H9 (cell line): Measurements from ENCODE around the gene DEDD2. TPM values are rescaled to one million over a fixed set of nuclear protein-coding genes. Genes with fewer than 3 reads are reported as not detected.
A peak's percentile ranks its signal among the peaks of the same experiment; 100 is the strongest.

Experiments used
- DNase-seq: peaks from one replicate; pipeline ENCODE4 v3.0.0-alpha.2; 2017
- H2AFZ ChIP-seq: one replicate; pipeline ENCODE4 v1.6.1; 2013; ENCODE audit warnings: mild to moderate bottlenecking, low read length, control low read depth, moderate library complexity
- H2AK5ac ChIP-seq: 2 replicates; pipeline ENCODE4 v1.6.1; 2013; ENCODE audit warnings: low read length, control low read depth, mixed read lengths; ENCODE audit not compliant: insufficient read length
- H2BK120ac ChIP-seq: one replicate; pipeline ENCODE4 v1.6.1; 2013; ENCODE audit warnings: low read depth, mild to moderate bottlenecking, low read length, control low read depth, inconsistent platforms; ENCODE audit not compliant: poor library complexity, severe bottlenecking
- H2BK12ac ChIP-seq: 2 replicates; pipeline ENCODE4 v1.6.1; 2013; ENCODE audit warnings: low read length, control low read depth, mixed read lengths, low read depth; ENCODE audit not compliant: insufficient read length
- H2BK15ac ChIP-seq: 2 replicates; pipeline ENCODE4 v1.6.1; 2013; ENCODE audit warnings: low read depth, low read length, control low read depth
- H2BK20ac ChIP-seq: one replicate; pipeline ENCODE4 v1.6.1; 2013; ENCODE audit warnings: low read depth, mild to moderate bottlenecking, low read length, control low read depth, inconsistent platforms; ENCODE audit not compliant: poor library complexity, severe bottlenecking
- H2BK5ac ChIP-seq: 2 replicates; pipeline ENCODE4 v1.6.1; 2013; ENCODE audit warnings: low read length, control low read depth, mixed read lengths; ENCODE audit not compliant: insufficient read length
- H3K14ac ChIP-seq: 2 replicates; pipeline ENCODE4 v1.6.1; 2013; ENCODE audit warnings: low read length, control low read depth; ENCODE audit not compliant: insufficient read depth
- H3K18ac ChIP-seq: 2 replicates; pipeline ENCODE4 v1.6.1; 2013; ENCODE audit warnings: low read depth, mild to moderate bottlenecking, mixed read lengths, low read length, control low read depth; ENCODE audit not compliant: insufficient read length
- H3K23ac ChIP-seq: 2 replicates; pipeline ENCODE4 v1.6.1; 2013; ENCODE audit warnings: low read length, control low read depth, mixed read lengths, low read depth; ENCODE audit not compliant: insufficient read length
- H3K23me2 ChIP-seq: 2 replicates; pipeline ENCODE4 v1.6.1; 2013; ENCODE audit warnings: low read depth, mild to moderate bottlenecking, mixed read lengths, low read length, control low read depth; ENCODE audit not compliant: insufficient read length, poor library complexity, severe bottlenecking
- H3K27ac ChIP-seq: 2 replicates; pipeline ENCODE4 v1.5.1; 2013; ENCODE audit warnings: low read length, control low read depth, mixed read lengths, low read depth; ENCODE audit not compliant: insufficient read length
- H3K27me3 ChIP-seq: 2 replicates; pipeline ENCODE4 v1.6.1; 2013; ENCODE audit warnings: low read length, control low read depth, inconsistent platforms; ENCODE audit not compliant: insufficient read depth
- H3K4ac ChIP-seq: 2 replicates; pipeline ENCODE4 v1.6.1; 2013; ENCODE audit warnings: low read depth, mild to moderate bottlenecking, control low read depth, inconsistent platforms, low read length, moderate library complexity
- H3K4me1 ChIP-seq: 2 replicates; pipeline ENCODE4 v1.6.1; 2013; ENCODE audit warnings: low read length, control low read depth, inconsistent platforms; ENCODE audit not compliant: insufficient read depth
- H3K4me2 ChIP-seq: 2 replicates; pipeline ENCODE4 v1.6.1; 2013; ENCODE audit warnings: low read length, control low read depth, mixed read lengths; ENCODE audit not compliant: insufficient read length, insufficient read depth
- H3K56ac ChIP-seq: 2 replicates; pipeline ENCODE4 v1.6.1; 2013; ENCODE audit warnings: low read depth, mild to moderate bottlenecking, mixed read lengths, low read length, control low read depth; ENCODE audit not compliant: insufficient read length
- H3K79me1 ChIP-seq: 2 replicates; pipeline ENCODE4 v1.6.1; 2013; ENCODE audit warnings: low read depth, mild to moderate bottlenecking, moderate library complexity, low read length, control low read depth, inconsistent platforms; ENCODE audit not compliant: insufficient read depth, poor library complexity, severe bottlenecking
- H3K79me2 ChIP-seq: 2 replicates; pipeline ENCODE4 v1.6.1; 2013; ENCODE audit warnings: low read length, control low read depth, inconsistent platforms; ENCODE audit not compliant: insufficient read depth
- H3K9ac ChIP-seq: 2 replicates; pipeline ENCODE4 v1.6.1; 2013; ENCODE audit warnings: low read length, control low read depth, mixed read lengths; ENCODE audit not compliant: insufficient read length; ENCODE audit errors: extremely low read depth
- H3K9me3 ChIP-seq: one replicate; pipeline ENCODE4 v1.6.1; 2013; ENCODE audit warnings: low read depth, low read length, inconsistent platforms; ENCODE audit not compliant: control insufficient read depth
- H3T11ph ChIP-seq: one replicate; pipeline ENCODE4 v1.6.1; 2013; ENCODE audit warnings: mild to moderate bottlenecking, low read length, control low read depth, inconsistent platforms
- H4K20me1 ChIP-seq: one replicate; pipeline ENCODE4 v1.6.1; 2013; ENCODE audit not compliant: control insufficient read depth, insufficient read length, insufficient read depth
- H4K5ac ChIP-seq: 2 replicates; pipeline ENCODE4 v1.6.1; 2013; ENCODE audit warnings: low read depth, mild to moderate bottlenecking, mixed read lengths, low read length, control low read depth; ENCODE audit not compliant: insufficient read length
- H4K8ac ChIP-seq: replicated peaks from 2 replicates; pipeline ENCODE4 v1.6.1; 2013; ENCODE audit warnings: low read length, control low read depth, mixed read lengths, low read depth; ENCODE audit not compliant: insufficient read length
- H4K91ac ChIP-seq: 2 replicates; pipeline ENCODE4 v1.6.1; 2013; ENCODE audit warnings: low read depth, mild to moderate bottlenecking, moderate library complexity, mixed read lengths, low read length, control low read depth; ENCODE audit not compliant: insufficient read length
- H3K27ac Mint-ChIP-seq, 3 experiments: 2 replicates in 2 of 3; 3 replicates in 1 of 3; pipeline ENCODE4 v1.8.0; 2020 to 2021; ENCODE audit warnings: mixed read lengths in 3 of 3, mild to moderate bottlenecking in 1 of 3, moderate library complexity in 1 of 3
- H3K27me3 Mint-ChIP-seq: 2 replicates; pipeline ENCODE4 v1.8.0; 2021; ENCODE audit warnings: low read depth, mild to moderate bottlenecking, moderate library complexity, mixed read lengths
- H3K36me3 Mint-ChIP-seq, 3 experiments: 2 replicates in 2 of 3; 3 replicates in 1 of 3; pipeline ENCODE4 v1.8.0; 2020 to 2021; ENCODE audit warnings: low read depth in 3 of 3, mixed read lengths in 3 of 3; ENCODE audit not compliant: insufficient read depth in 1 of 3
- H3K4me1 Mint-ChIP-seq, 2 experiments: 2 replicates each; pipeline ENCODE4 v1.8.0; 2020; ENCODE audit warnings: mixed read lengths in 2 of 2
- H3K4me3 Mint-ChIP-seq, 2 experiments: 2 replicates in 1 of 2; 3 replicates in 1 of 2; pipeline ENCODE4 v1.8.0; 2020 to 2021; ENCODE audit warnings: mild to moderate bottlenecking in 2 of 2, mixed read lengths in 2 of 2, moderate library complexity in 1 of 2
- H3K9me3 Mint-ChIP-seq, 2 experiments: 2 replicates in 1 of 2; 3 replicates in 1 of 2; pipeline ENCODE4 v1.8.0; 2020; ENCODE audit warnings: mild to moderate bottlenecking in 2 of 2, mixed read lengths in 2 of 2, moderate library complexity in 1 of 2
- WGBS: extraction: QIAGEN DNeasy Blood & Tissue Kit; methylation state at CpG from one replicate; pipeline ENCODE4 v1.1.7; 2013; ENCODE audit warnings: missing lambda C conversion rate, low lambda C conversion rate, mixed read lengths; ENCODE audit not compliant: insufficient read length; ENCODE audit errors: extremely low coverage; 5-methylcytosine and 5-hydroxymethylcytosine counted together
- total RNA-seq: library from RNA; stranded (reverse); gene quantifications from 2 replicates; pipeline ENCODE4 v1.2.1, GENCODE V29; 2021
- TF ChIP-seq, protein P1 (sequence below): fragments of 200-600 bp; sonication (generic); conservative IDR thresholded peaks from 3 replicates; pipeline ENCODE4 v1.8.0; 2021; ENCODE audit warnings: antibody characterized with exemption, mild to moderate bottlenecking

The DEDD2 gene
- total RNA-seq, 1 experiment from 2014 or later = 32.3 TPM

DNA sequence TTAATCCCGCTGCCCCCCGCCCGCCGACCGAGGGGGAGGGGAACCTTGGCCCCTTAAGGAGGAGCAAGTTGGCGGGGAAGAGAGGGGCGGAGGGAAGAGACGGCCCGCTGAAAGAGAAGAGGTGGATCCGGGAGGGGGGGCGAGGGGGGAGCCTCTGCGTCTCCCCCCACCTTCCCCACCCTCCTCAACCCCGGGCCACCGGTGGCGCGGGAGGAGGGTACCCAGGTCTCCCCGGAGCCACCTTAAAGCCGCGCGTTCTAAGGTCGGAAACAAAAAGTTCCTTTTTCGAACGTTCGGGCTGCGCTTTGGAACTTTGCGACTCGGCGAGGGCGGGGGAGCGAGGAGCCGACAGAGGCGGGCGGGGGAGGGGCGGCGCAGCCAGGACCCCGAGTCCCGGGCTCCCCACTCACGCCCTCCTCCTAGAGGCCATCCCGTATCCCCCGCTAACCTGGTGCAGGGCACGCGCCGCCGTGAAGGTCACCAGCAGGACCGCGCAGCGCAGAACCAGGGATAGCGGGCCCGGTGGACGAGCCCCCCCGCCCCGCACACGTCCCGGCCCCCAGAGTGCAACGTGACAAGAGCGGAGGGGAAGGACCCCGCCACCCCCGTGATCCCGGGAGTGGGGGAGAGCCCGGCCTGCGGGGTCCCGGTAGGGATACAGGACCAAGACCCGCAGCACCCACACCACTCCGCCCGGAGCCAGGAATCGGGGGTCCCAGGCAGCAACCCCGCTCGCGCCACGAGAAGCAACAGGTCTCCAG, 36.8 kb upstream of the DEDD2 start:
- peak overlapping the region; percentile 96 for H3K14ac ChIP-seq
- no CpG with 5 or more reads among the region's 70 CpGs for WGBS

More for the DNA sequence above, 36.8 kb upstream of the DEDD2 start:
- peak overlapping the region; percentile 88 for H3K18ac ChIP-seq
- no peak overlapping the region for H2BK120ac ChIP-seq
- no peaks in the 10 kb centered on the region for H3K27me3 ChIP-seq
- Mint-ChIP-seq H3K9me3 (no peaks in the 10 kb centered on the region), H3K27ac (peak overlapping the region in 1 of 3 experiments; percentile 28; a peak in 1 of 7 replicates), H3K4me3 (peak overlapping the region; percentile 76 to 81), H3K36me3 (peaks cover 5 to 15% (median 11%) of the 10 kb centered on the region in 3 experiments; a peak in 6 of 7 replicates), H3K4me1 (peaks cover 22 to 40% of the 10 kb centered on the region in 2 experiments), H3K27me3 (peaks cover 19% of the 10 kb centered on the region)
- H2BK15ac ChIP-seq = no peak overlapping the region
- H4K5ac ChIP-seq = no peak overlapping the region
- H2BK12ac ChIP-seq = no peak overlapping the region
- no peak overlapping the region for H2AFZ ChIP-seq
- peak; percentile 72 for DNase-seq
- no peaks in the 10 kb centered on the region for H3K79me1 ChIP-seq
- H3K4ac ChIP-seq = no peak overlapping the region; the same call in 1 of the 2 replicates
- H4K20me1 ChIP-seq = no peaks in the 10 kb centered on the region
- H3T11ph ChIP-seq = no peak overlapping the region
- H2BK20ac ChIP-seq = no peak overlapping the region
- no peak overlapping the region for H4K8ac ChIP-seq
- H3K4me2 ChIP-seq = peak overlapping the region; percentile 32
- H3K23ac ChIP-seq = no peak overlapping the region
- H2BK5ac ChIP-seq = no peak overlapping the region
- no peak overlapping the region for H2AK5ac ChIP-seq
- no peak overlapping the region for H3K56ac ChIP-seq
- peak overlapping the region; percentile 70 for H3K9ac ChIP-seq
- no peak overlapping the region for H3K27ac ChIP-seq
- H3K23me2 ChIP-seq = peaks cover 14% of the 10 kb centered on the region
- TF ChIP-seq, protein P1, sequence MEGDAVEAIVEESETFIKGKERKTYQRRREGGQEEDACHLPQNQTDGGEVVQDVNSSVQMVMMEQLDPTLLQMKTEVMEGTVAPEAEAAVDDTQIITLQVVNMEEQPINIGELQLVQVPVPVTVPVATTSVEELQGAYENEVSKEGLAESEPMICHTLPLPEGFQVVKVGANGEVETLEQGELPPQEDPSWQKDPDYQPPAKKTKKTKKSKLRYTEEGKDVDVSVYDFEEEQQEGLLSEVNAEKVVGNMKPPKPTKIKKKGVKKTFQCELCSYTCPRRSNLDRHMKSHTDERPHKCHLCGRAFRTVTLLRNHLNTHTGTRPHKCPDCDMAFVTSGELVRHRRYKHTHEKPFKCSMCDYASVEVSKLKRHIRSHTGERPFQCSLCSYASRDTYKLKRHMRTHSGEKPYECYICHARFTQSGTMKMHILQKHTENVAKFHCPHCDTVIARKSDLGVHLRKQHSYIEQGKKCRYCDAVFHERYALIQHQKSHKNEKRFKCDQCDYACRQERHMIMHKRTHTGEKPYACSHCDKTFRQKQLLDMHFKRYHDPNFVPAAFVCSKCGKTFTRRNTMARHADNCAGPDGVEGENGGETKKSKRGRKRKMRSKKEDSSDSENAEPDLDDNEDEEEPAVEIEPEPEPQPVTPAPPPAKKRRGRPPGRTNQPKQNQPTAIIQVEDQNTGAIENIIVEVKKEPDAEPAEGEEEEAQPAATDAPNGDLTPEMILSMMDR = peak; percentile 25; the same call in 1 of the 3 replicates
- H3K4me1 ChIP-seq = peaks cover 6% of the 10 kb centered on the region; the same call in 1 of the 2 replicates
- peaks cover 5% of the 10 kb centered on the region; the same call in 1 of the 2 replicates for H3K79me2 ChIP-seq
- H4K91ac ChIP-seq = no peak overlapping the region
- no peaks in the 10 kb centered on the region for H3K9me3 ChIP-seq
